Measurements from ENCODE around the gene VAV1. TPM values are rescaled to one million over a fixed set of nuclear protein-coding genes. Genes with fewer than 3 reads are reported as not detected.
A peak's percentile ranks its signal among the peaks of the same experiment; 100 is the strongest.

VAV1 gene
- total RNA-seq, 6 experiments from 2014 or later: 1.1 to 7.9 (median 3.1) TPM

DNA sequence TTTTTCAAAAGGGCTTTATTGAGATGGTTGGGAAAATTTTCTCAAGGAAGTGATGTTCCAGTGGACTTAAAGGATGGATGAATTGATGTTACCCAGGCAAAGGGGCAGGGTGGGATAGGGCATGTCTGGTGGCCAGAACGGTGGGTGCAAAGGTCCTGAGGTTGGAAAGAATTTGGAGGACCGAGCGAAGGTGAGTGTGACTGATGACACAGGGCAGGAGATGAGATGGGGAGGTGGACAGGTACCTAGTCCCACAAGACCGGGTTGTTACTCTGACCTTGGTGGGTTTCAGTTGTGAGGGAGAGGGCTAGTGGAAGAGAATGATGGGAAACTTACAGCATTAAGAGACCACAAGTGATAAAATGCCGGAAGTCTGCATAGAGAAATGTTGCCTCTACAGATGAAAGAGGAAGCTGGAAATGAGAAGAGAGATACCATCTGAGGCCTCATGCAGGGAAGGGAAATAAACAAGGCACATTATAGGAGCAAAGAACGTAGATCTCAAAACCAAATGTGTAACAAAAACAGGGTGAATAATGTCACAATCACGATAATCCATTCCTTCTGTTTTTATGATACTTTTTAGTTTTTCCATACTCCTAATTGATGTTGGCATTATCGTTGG lies 119.4 kb downstream of the VAV1 start:
- intact Hi-C loops (cut with DNase I): no loop called here
- TF ChIP-seq POLR2A (IDR thresholded peaks at IDR 0.05): no peak
- TF ChIP-seq, protein P1, sequence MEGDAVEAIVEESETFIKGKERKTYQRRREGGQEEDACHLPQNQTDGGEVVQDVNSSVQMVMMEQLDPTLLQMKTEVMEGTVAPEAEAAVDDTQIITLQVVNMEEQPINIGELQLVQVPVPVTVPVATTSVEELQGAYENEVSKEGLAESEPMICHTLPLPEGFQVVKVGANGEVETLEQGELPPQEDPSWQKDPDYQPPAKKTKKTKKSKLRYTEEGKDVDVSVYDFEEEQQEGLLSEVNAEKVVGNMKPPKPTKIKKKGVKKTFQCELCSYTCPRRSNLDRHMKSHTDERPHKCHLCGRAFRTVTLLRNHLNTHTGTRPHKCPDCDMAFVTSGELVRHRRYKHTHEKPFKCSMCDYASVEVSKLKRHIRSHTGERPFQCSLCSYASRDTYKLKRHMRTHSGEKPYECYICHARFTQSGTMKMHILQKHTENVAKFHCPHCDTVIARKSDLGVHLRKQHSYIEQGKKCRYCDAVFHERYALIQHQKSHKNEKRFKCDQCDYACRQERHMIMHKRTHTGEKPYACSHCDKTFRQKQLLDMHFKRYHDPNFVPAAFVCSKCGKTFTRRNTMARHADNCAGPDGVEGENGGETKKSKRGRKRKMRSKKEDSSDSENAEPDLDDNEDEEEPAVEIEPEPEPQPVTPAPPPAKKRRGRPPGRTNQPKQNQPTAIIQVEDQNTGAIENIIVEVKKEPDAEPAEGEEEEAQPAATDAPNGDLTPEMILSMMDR (IDR thresholded peaks at IDR 0.05): no peak
- Histone ChIP-seq H3K4me3 (no peak overlapping the region), H3K27me3 (no peaks in the 10 kb centered on the region), H3K27ac (no peak overlapping the region), H3K9me3 (no peaks in the 10 kb centered on the region), H3K36me3 (no peaks in the 10 kb centered on the region), H3K4me1 (no peaks in the 10 kb centered on the region)
- ATAC-seq (peak in 2 of 4 donors; percentile 22 to 47), DNase-seq (no peak)
- WGBS (ENCODE audit: insufficient coverage, low coverage, low lambda C conversion rate, missing lambda C conversion rate): 38% methylated on average over 8 of the region's 8 CpGs

DNA sequence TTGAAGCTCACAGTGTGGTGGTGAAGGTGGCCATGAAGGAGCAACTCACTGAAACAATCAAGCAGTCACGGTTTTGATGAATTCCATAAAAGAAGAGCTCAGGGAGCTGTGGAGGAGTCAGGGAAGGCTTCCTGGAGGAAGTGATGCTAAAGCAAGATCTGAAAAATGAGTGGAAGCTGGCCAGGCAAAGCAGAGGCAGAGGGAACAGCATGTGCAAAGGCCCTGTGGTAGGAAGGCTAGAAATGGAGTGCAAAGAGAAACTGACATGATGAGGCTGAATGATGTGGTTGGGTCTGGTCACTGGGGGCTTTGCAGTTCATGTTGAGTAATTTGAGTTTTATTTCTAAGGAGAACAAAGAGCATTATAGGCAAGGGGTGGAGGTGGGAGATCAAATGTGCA lies 121.8 kb downstream of the VAV1 start:
- Histone ChIP-seq H3K27ac (no peak overlapping the region), H3K4me3 (no peak overlapping the region), H3K27me3 (no peaks in the 10 kb centered on the region), H3K4me1 (no peaks in the 10 kb centered on the region), H3K9me3 (no peaks in the 10 kb centered on the region), H3K36me3 (no peaks in the 10 kb centered on the region)
- intact Hi-C loops (cut with DNase I): no loop called here
- ATAC-seq (no peak), DNase-seq (no peak)
- TF ChIP-seq, protein P1 (IDR thresholded peaks at IDR 0.05): no peak
- TF ChIP-seq POLR2A (IDR thresholded peaks at IDR 0.05): no peak
- WGBS (ENCODE audit: insufficient coverage, low coverage, low lambda C conversion rate, missing lambda C conversion rate): 92% methylated on average over 1 of the region's 1 CpG

DNA sequence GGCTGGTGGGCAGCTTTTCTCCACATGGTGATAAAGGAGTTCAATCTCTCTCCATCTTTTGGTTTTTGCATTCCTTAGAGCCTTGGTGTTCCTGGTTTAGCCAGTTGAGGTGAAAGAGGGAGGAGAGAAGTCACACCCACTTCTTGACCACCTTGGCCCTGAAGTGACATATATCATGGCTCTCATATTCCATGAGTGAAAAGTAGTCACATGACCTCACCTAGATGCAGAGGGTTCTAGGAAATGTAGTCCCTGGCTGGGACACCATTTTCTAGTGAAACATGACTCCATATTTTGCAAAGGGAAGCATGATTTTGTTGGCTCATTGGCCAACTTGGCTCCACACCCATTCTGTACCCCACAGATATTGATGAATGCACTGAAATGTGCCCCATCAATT lies 130.9 kb downstream of the VAV1 start:
- Histone ChIP-seq H3K9me3 (peaks cover 0 to 3% (median 0%) of the 10 kb centered on the region in 4 donors), H3K4me1 (no peaks in the 10 kb centered on the region), H3K27me3 (no peaks in the 10 kb centered on the region), H3K36me3 (no peaks in the 10 kb centered on the region), H3K27ac (no peak overlapping the region), H3K4me3 (no peak overlapping the region)
- DNase-seq (no peak), ATAC-seq (no peak)
- intact Hi-C loops (cut with DNase I): no loop called here
- no peak for TF ChIP-seq POLR2A (IDR thresholded peaks at IDR 0.05)
- TF ChIP-seq, protein P1 (IDR thresholded peaks at IDR 0.05): no peak

DNA sequence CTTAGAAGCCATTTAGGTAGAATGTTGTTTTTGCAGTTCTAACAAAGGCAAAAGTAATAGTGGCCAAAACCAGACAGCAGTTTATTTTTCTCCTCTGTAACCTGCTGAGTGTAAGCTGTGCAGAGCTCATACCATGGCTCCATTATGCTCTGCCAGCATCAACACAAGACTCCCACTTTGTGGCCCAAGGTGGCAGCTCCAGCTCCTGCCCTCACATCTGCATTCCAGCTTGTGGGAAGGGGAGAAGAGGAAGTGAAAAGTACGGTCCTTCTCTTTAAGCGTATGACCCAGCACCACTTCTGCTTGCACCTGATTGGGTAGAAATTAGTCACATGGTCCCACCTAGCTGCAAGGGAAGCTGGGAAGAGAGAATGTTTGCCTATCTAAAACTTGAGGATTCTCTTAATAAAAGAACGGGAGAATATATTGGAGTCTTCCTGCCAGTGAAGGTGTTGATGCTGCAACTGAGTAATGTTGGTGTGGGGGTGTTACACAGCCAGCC lies 134.1 kb downstream of the VAV1 start:
- intact Hi-C loops (cut with DNase I): no loop called here
- Histone ChIP-seq H3K9me3 (peaks cover 0 to 3% (median 0%) of the 10 kb centered on the region in 4 donors), H3K36me3 (no peaks in the 10 kb centered on the region), H3K27ac (no peak overlapping the region), H3K27me3 (no peaks in the 10 kb centered on the region), H3K4me3 (no peak overlapping the region), H3K4me1 (no peaks in the 10 kb centered on the region)
- WGBS (ENCODE audit: insufficient coverage, low coverage, low lambda C conversion rate, missing lambda C conversion rate): 36% methylated on average over 3 of the region's 3 CpGs
- no peak for DNase-seq
- no peak for TF ChIP-seq POLR2A (IDR thresholded peaks at IDR 0.05)
- TF ChIP-seq, protein P1 (IDR thresholded peaks at IDR 0.05): no peak
- ATAC-seq: no peak

Small RNAs within 50 kb of the gene (microRNA-seq; reads per million reads assigned to microRNA genes)
- 0 reads per million in 2 donors for gene MIR6791

Other genes starting within 250 kb of the VAV1 start
- gene TNFSF9, start 241.7 kb upstream of the VAV1 start, total RNA-seq: 1 to 10 TPM in 1 of 6 experiments, under 1 TPM in 2, not detected in 3; 0.27 to 1.6 (median 0.55) TPM
- gene CD70, start 181.6 kb upstream of the VAV1 start, total RNA-seq: not detected
- gene TNFSF14, start 102.5 kb upstream of the VAV1 start, total RNA-seq: 10 to 100 TPM in 3 of 6 experiments, 1 to 10 TPM in 3; 6.4 to 71.1 (median 14.6) TPM
- gene C3, start 52.1 kb upstream of the VAV1 start, total RNA-seq: over 10,000 TPM; 10,569 to 17,502 (median 15,749) TPM
- 10 to 100 TPM; 22.3 to 53.0 (median 41.3) TPM for gene GPR108, start 35.1 kb upstream of the VAV1 start, total RNA-seq
- 10 to 100 TPM in 2 of 6 experiments, 1 to 10 TPM in 4; 7.5 to 14.9 (median 9.3) TPM for gene TRIP10, start 33.0 kb upstream of the VAV1 start, total RNA-seq
- gene SH2D3A, start 5.3 kb upstream of the VAV1 start, total RNA-seq: 1 to 10 TPM in 4 of 6 experiments, under 1 TPM in 2; 0.72 to 2.3 (median 1.3) TPM
- gene ADGRE1, start 114.9 kb downstream of the VAV1 start, total RNA-seq: 1 to 10 TPM in 2 of 6 experiments, under 1 TPM in 4; 0.18 to 3.3 (median 0.75) TPM
- gene MBD3L2B, start 248.7 kb downstream of the VAV1 start, total RNA-seq: not detected